Trophoblast cell (in vitro differentiated cells and primary cell): ENCODE measurements around the gene CCDC40.

Experiments
- DNase-seq, 2 donors: peaks; one replicate each; pipeline ENCODE4 v3.0.0-alpha.2; 2016
- H2AFZ ChIP-seq: 2 replicates; pipeline ENCODE4 v1.6.1; 2013; ENCODE audit warnings: low read length, moderate library complexity, mild to moderate bottlenecking; ENCODE audit not compliant: insufficient read depth, poor library complexity
- H2AK5ac ChIP-seq: 2 replicates; pipeline ENCODE4 v1.6.1; 2013; ENCODE audit warnings: mild to moderate bottlenecking, low read length
- H2BK120ac ChIP-seq: 2 replicates; pipeline ENCODE4 v1.6.1; 2013; ENCODE audit warnings: low read length, mild to moderate bottlenecking, moderate library complexity; ENCODE audit not compliant: insufficient read depth, poor library complexity
- H2BK12ac ChIP-seq: 2 replicates; pipeline ENCODE4 v1.6.1; 2013; ENCODE audit warnings: mild to moderate bottlenecking, low read length, moderate library complexity
- H2BK5ac ChIP-seq: 2 replicates; pipeline ENCODE4 v1.6.1; 2013; ENCODE audit warnings: low read length, low read depth, moderate library complexity, mild to moderate bottlenecking; ENCODE audit not compliant: poor library complexity
- H3K14ac ChIP-seq: 2 replicates; pipeline ENCODE4 v1.6.1; 2013; ENCODE audit warnings: mild to moderate bottlenecking, low read length
- H3K18ac ChIP-seq: 2 replicates; pipeline ENCODE4 v1.6.1; 2013; ENCODE audit warnings: mild to moderate bottlenecking, low read length
- H3K23ac ChIP-seq: 2 replicates; pipeline ENCODE4 v1.6.1; 2013; ENCODE audit warnings: low read length
- H3K27ac ChIP-seq: 2 replicates; pipeline ENCODE4 v1.5.1; 2013; ENCODE audit warnings: low read depth, mild to moderate bottlenecking, inconsistent platforms, low read length, moderate library complexity
- H3K27me3 ChIP-seq: 2 replicates; pipeline ENCODE4 v1.6.1; 2013; ENCODE audit warnings: inconsistent platforms, mild to moderate bottlenecking, low read length, moderate library complexity; ENCODE audit not compliant: insufficient read depth
- H3K36me3 ChIP-seq, 2 experiments: 1 replicate in 1 of 2; 2 replicates in 1 of 2; pipeline ENCODE4 v1.6.1; 2013; ENCODE audit warnings: low read length in 2 of 2, mild to moderate bottlenecking in 2 of 2, moderate library complexity in 1 of 2; ENCODE audit not compliant: insufficient read depth in 2 of 2, control insufficient read depth in 1 of 2
- H3K4ac ChIP-seq: 2 replicates; pipeline ENCODE4 v1.6.1; 2013; ENCODE audit warnings: low read depth, mild to moderate bottlenecking, low read length, moderate library complexity
- H3K4me1 ChIP-seq, 2 experiments: 1 replicate in 1 of 2; 2 replicates in 1 of 2; pipeline ENCODE4 v1.6.1; 2013; ENCODE audit warnings: low read length in 2 of 2, mild to moderate bottlenecking in 2 of 2, moderate library complexity in 1 of 2; ENCODE audit not compliant: insufficient read depth in 2 of 2, control insufficient read depth in 1 of 2
- H3K4me2 ChIP-seq: 2 replicates; pipeline ENCODE4 v1.6.1; 2013; ENCODE audit warnings: inconsistent platforms, mild to moderate bottlenecking, low read length, moderate library complexity
- H3K4me3 ChIP-seq: 2 replicates; pipeline ENCODE4 v1.5.1; 2013; ENCODE audit warnings: mild to moderate bottlenecking, low read depth, low read length, inconsistent platforms
- H3K79me1 ChIP-seq: one replicate; pipeline ENCODE4 v1.6.1; 2013; ENCODE audit warnings: low read length
- H3K79me2 ChIP-seq: 2 replicates; pipeline ENCODE4 v1.6.1; 2013; ENCODE audit warnings: low read length, mild to moderate bottlenecking; ENCODE audit not compliant: control insufficient read depth, insufficient read depth, poor library complexity
- H3K9ac ChIP-seq: 2 replicates; pipeline ENCODE4 v1.6.1; 2013; ENCODE audit warnings: mild to moderate bottlenecking, low read length
- H3K9me3 ChIP-seq: 2 replicates; pipeline ENCODE4 v1.6.1; 2013; ENCODE audit warnings: low read depth, mild to moderate bottlenecking, control low read depth, inconsistent platforms, low read length; ENCODE audit not compliant: insufficient read depth
- H4K12ac ChIP-seq: 2 replicates; pipeline ENCODE4 v1.6.1; 2013; ENCODE audit warnings: low read depth, mild to moderate bottlenecking, low read length, moderate library complexity
- H4K8ac ChIP-seq: 2 replicates; pipeline ENCODE4 v1.6.1; 2013; ENCODE audit warnings: low read depth, mild to moderate bottlenecking, low read length, moderate library complexity
- H4K91ac ChIP-seq: one replicate; pipeline ENCODE4 v1.6.1; 2013; ENCODE audit warnings: low read depth, mild to moderate bottlenecking, low read length, moderate library complexity
- WGBS: extraction: QIAGEN DNeasy Blood & Tissue Kit; methylation state at CpG from one replicate; pipeline ENCODE4 v1.1.7; 2013; ENCODE audit warnings: missing lambda C conversion rate; ENCODE audit not compliant: insufficient read length, insufficient coverage; ENCODE audit errors: extremely low coverage; 5-methylcytosine and 5-hydroxymethylcytosine counted together

CCDC40 gene

DNA sequence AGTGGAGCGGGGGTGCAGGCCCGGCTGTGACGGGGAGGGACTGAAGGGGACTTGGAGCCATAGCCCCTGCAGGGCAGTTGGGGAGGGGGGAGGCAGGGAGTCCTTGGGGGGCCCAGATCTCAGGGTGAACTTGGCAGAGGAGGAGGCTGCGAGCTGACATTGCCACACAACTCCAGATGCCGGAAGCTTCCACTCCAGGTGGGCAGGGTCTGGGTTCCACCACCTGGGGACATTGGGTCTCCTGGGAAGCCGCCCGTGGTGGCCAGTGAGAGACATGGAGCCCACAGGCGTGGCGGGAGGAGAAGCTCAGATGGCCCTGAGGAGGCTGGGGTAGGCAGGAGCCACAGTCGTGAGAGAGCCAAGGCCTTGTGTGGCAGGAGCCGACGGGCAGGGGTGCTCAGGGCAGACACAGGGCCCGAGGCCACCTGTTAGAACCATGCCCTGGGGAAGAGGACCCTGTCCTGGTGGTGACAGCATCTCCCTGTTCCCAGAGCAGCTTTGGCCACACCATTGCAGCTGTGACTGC is 46.8 kb downstream of the CCDC40 start:
- no peak for DNase-seq
- peak overlapping the region; percentile 15 for H4K8ac ChIP-seq
- no peak overlapping the region for H3K4me3 ChIP-seq
- no peaks in the 10 kb centered on the region for H3K36me3 ChIP-seq
- no peaks in the 10 kb centered on the region for H3K9me3 ChIP-seq
- no CpG with 5 or more reads among the region's 13 CpGs for WGBS
- H2AK5ac ChIP-seq = peak overlapping the region; percentile 27
- no peaks in the 10 kb centered on the region for H3K79me1 ChIP-seq
- no peak overlapping the region for H4K12ac ChIP-seq
- no peak overlapping the region for H2BK120ac ChIP-seq
- no peak overlapping the region for H2BK5ac ChIP-seq
- no peak overlapping the region for H2BK12ac ChIP-seq
- H2AFZ ChIP-seq = no peak overlapping the region
- H3K23ac ChIP-seq = no peak overlapping the region
- no peak overlapping the region for H4K91ac ChIP-seq
- no peaks in the 10 kb centered on the region for H3K4me1 ChIP-seq
- no peaks in the 10 kb centered on the region for H3K79me2 ChIP-seq
- no peaks in the 10 kb centered on the region for H3K27me3 ChIP-seq
- no peak overlapping the region for H3K18ac ChIP-seq
- H3K14ac ChIP-seq = no peak overlapping the region
- no peak overlapping the region for H3K4ac ChIP-seq
- no peak overlapping the region for H3K4me2 ChIP-seq
- no peak overlapping the region for H3K27ac ChIP-seq
- no peak overlapping the region for H3K9ac ChIP-seq

GRCh38 chr17:80084773-80085172 is 48.3 kb downstream of the CCDC40 start:
- Histone ChIP-seq H3K18ac (no peak overlapping the region), H2BK5ac (no peak overlapping the region), H3K79me2 (no peaks in the 10 kb centered on the region), H3K4me1 (no peaks in the 10 kb centered on the region), H3K9ac (no peak overlapping the region), H3K27ac (no peak overlapping the region), H3K9me3 (no peaks in the 10 kb centered on the region), H3K79me1 (no peaks in the 10 kb centered on the region), H2BK12ac (no peak overlapping the region), H2BK120ac (no peak overlapping the region), H3K14ac (no peak overlapping the region), H4K8ac (no peak overlapping the region), H3K4ac (no peak overlapping the region), H4K91ac (no peak overlapping the region), H3K27me3 (no peaks in the 10 kb centered on the region), H3K36me3 (no peaks in the 10 kb centered on the region), H4K12ac (no peak overlapping the region), H2AFZ (no peak overlapping the region), H2AK5ac (no peak overlapping the region), H3K4me3 (no peak overlapping the region), H3K23ac (no peak overlapping the region), H3K4me2 (no peak overlapping the region)
- DNase-seq = no peak
- no CpG with 5 or more reads among the region's 15 CpGs for WGBS

DNA sequence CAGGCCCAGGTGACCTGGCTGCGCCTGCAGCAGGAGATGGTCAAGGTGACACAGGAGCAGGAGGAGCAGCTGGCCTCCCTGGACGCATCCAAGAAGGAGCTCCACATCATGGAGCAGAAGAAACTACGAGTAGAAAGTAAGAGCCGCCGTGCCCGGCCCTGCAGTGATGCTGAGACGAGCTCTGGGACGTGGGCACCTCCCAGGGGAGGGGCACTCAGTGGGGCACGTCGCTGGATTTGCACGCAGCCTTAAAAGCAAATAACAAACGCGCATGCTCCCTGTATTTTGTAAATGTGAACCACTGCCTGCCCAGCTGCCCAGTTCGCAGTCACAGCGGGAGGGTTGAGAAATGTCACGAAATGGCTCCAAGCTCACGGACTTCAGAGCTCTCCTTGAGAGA is 49.6 kb downstream of the CCDC40 start:
- Histone ChIP-seq H3K23ac (no peak overlapping the region), H4K12ac (no peak overlapping the region), H3K79me1 (no peaks in the 10 kb centered on the region), H3K79me2 (no peaks in the 10 kb centered on the region), H3K4me2 (no peak overlapping the region), H4K91ac (no peak overlapping the region), H3K14ac (no peak overlapping the region), H3K27me3 (no peaks in the 10 kb centered on the region), H3K4ac (no peak overlapping the region), H3K18ac (no peak overlapping the region), H3K9me3 (no peaks in the 10 kb centered on the region), H3K27ac (no peak overlapping the region), H3K9ac (no peak overlapping the region), H2AFZ (no peak overlapping the region), H2BK5ac (no peak overlapping the region), H3K4me1 (no peaks in the 10 kb centered on the region), H2BK120ac (no peak overlapping the region), H2AK5ac (no peak overlapping the region), H3K36me3 (no peaks in the 10 kb centered on the region), H4K8ac (no peak overlapping the region), H2BK12ac (no peak overlapping the region), H3K4me3 (no peak overlapping the region)
- DNase-seq = no peak
- WGBS = no CpG with 5 or more reads among the region's 17 CpGs

- H3K27me3 ChIP-seq = no peaks in the 10 kb centered on the region
- no peak overlapping the region for H2AFZ ChIP-seq
- H2BK12ac ChIP-seq = no peak overlapping the region
- H3K27ac ChIP-seq = no peak overlapping the region
- no peaks in the 10 kb centered on the region for H3K9me3 ChIP-seq
- H3K4me3 ChIP-seq = no peak overlapping the region
- H3K36me3 ChIP-seq = no peaks in the 10 kb centered on the region
- no peak overlapping the region for H3K4ac ChIP-seq
- H2BK5ac ChIP-seq = no peak overlapping the region
- H3K79me2 ChIP-seq = no peaks in the 10 kb centered on the region
- no peak overlapping the region for H3K23ac ChIP-seq
- no peaks in the 10 kb centered on the region for H3K4me1 ChIP-seq
- no peaks in the 10 kb centered on the region for H3K79me1 ChIP-seq
- WGBS = no CpG with 5 or more reads among the region's 11 CpGs
- H3K9ac ChIP-seq = no peak overlapping the region
- no peak overlapping the region for H2AK5ac ChIP-seq
- H3K14ac ChIP-seq = no peak overlapping the region
- no peak overlapping the region for H4K8ac ChIP-seq
- no peak for DNase-seq
- no peak overlapping the region for H3K18ac ChIP-seq
- no peak overlapping the region for H4K12ac ChIP-seq
- H3K4me2 ChIP-seq = no peak overlapping the region
- no peak overlapping the region for H4K91ac ChIP-seq
- no peak overlapping the region for H2BK120ac ChIP-seq
Observed at GRCh38 chr17:80086616-80087015, 50.2 kb downstream of the CCDC40 start.
